ENCODE data around the gene NEURL2.
"Not testable (repeated sequence)": the region's sequence is repeated elsewhere in the genome, so short reads cannot be mapped to it uniquely, and the experiment has no call there.

Gene NEURL2, protein sequence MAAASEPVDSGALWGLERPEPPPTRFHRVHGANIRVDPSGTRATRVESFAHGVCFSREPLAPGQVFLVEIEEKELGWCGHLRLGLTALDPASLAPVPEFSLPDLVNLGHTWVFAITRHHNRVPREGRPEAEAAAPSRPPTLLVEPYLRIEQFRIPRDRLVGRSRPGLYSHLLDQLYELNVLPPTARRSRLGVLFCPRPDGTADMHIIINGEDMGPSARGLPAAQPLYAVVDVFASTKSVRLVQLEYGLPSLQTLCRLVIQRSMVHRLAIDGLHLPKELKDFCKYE

DNA sequence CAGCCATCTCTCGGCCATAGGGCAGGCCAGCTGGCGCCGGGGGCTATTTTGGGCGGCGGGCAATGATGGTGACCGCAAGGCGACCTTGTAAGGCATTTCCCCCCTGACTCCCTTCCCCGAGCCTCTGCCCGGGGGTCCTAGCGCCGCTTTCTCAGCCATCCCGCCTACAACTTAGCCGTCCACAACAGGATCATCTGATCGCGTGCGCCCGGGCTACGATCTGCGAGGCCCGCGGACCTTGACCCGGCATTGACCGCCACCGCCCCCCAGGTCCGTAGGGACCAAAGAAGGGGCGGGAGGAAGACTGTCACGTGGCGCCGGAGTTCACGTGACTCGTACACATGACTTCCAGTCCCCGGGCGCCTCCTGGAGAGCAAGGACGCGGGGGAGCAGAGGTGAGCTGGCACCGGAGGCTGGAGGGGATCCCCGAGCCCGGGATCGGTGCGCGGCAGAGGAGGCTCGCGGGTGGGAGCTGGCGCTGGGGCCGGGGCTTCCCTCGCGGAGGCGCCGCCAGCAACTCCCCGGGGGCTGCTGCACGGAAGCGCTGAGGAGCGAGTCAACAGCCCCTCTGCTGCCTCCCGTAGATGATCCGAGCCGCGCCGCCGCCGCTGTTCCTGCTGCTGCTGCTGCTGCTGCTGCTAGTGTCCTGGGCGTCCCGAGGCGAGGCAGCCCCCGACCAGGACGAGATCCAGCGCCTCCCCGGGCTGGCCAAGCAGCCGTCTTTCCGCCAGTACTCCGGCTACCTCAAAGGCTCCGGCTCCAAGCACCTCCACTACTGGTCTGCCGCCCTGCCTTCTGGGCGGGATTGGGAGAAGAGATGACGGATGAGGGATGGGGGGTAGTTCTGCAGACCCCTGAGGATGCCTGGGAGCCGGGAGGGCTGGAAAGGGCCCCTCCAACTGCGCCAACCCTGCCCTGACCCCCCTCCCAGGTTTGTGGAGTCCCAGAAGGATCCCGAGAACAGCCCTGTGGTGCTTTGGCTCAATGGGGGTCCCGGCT lies at the start of gene NEURL2, which contains the start of gene CTSA:
NEURL2 (minus strand) TSS at position 224 of the 999 bp plus-strand sequence; CDS start at position 7, 217 bp downstream.
CTSA (plus strand) TSS at position 351 of the 999 bp plus-strand sequence; CDS start at position 585, 234 bp downstream.
- peak; percentile 95 for DNase-seq

DNA sequence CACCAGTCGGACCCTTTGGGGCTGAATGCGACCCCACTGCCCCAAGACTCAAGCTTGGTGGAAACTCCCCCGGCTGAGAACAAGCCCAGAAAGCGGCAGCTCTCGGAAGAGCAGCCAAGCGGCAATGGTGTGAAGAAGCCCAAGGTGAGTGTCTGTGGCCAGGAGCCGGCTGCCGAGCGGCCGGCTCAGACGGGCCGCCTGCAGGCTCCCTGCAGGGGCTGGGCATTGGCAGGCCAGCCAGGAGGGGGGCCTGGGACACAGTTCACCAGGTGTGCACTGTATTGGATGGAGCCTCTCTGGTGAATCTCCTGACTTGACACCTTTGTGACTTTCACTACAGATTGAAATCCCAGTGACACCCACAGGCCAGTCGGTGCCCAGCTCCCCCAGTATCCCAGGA lies 49.5 kb upstream of the NEURL2 start:
- DNase-seq = no peak

DNA sequence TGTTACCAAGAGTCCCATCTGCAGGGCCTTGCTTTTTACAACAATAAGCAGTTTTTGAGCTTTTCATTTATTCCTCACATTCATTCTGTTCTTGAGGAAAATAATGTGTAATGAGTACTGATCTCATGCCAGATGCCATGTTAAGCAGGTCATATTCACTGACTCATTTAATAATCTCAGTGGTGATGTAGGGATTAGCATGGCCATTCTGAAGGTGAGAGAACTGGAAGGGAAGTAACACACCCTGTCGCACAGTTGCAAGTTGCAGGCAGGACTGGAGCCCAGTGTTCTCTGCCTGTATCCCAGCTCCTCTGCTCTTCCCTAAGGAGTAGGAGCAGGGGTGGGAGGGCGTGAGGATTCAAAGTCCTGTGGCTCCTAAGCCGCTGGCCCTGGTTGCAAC lies 49.0 kb upstream of the NEURL2 start:
- no peak for DNase-seq

DNA sequence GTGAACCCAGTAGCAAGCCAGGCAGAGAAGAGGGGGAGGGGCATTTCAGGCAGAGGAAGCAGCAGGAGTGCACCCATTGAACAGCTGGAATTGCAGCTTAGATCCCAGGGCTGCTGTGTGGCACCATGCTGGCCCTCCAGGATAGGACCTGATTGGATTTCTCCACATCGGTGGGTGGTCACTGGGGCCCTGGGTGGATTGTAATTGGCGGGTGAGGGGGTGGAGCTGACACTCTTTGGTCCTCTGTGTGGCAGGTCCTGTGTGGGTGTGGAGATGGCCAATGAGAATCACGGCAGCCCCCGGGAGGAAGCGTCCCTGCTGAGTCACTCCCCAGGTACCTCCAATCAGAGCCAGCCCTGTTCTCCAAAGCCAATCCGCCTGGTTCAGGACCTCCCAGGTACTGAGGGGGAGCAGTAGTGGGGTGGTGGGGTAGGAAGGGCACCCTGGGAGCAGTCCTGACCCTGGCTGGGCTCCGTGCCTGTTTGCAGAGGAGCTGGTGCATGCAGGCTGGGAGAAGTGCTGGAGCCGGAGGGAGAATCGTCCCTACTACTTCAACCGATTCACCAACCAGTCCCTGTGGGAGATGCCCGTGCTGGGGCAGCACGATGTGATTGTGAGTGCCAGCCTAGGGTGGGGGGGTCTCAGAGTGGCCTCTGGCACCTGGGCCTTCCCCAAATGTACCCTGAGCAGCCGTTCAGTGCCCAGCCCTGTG lies 47.9 kb upstream of the NEURL2 start:
- DNase-seq = peak; percentile 48

DNA sequence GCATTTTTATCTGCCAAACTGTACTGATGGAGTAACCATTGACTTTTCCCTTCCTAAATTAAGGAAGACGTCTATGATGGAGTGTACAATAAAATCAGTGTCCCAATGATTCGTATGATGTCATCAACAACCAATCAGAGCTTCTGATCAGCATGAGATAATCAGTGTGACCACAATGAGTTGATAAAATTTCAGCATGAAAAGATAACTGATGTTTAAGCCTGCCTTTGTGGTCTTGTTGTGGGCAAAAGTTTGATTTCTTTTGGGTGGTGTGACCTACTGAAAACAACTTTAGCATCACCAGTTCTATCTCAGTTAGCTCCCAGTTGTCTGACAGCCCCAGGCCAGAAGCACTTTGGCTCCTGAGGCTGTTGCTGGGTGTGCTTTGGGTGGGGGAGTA lies 46.8 kb upstream of the NEURL2 start:
- no peak for DNase-seq

DNA sequence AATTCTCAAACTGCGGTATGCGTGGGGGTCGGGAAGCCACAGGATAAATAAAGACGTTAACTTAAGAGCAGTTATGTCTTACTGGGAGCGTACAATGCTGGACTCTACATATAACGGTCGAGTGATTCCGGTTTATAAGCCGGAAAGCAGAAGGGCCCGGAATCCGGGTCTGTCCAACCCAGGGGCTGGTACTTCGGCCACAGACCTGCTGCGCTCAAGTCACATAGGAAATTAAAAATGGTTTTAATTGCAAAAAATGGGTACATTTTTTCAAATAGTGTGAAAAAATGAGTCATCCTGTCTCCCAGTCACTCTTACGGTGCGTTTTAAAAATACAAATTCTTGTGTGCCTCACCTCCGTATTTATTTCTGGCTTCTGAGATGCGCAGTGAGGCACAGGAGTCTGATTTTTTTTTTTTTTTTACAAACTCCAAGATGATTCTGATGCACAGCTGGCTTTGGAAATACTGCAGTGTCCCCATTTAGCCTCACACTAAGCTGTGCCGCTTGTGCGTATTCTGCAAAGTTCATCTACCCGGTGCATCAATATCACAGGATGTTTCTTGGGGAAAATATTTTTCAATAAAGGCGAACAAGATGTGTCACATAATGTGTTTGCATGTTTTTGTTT lies 44.5 kb upstream of the NEURL2 start:
- DNase-seq = peak; percentile 44

DNA sequence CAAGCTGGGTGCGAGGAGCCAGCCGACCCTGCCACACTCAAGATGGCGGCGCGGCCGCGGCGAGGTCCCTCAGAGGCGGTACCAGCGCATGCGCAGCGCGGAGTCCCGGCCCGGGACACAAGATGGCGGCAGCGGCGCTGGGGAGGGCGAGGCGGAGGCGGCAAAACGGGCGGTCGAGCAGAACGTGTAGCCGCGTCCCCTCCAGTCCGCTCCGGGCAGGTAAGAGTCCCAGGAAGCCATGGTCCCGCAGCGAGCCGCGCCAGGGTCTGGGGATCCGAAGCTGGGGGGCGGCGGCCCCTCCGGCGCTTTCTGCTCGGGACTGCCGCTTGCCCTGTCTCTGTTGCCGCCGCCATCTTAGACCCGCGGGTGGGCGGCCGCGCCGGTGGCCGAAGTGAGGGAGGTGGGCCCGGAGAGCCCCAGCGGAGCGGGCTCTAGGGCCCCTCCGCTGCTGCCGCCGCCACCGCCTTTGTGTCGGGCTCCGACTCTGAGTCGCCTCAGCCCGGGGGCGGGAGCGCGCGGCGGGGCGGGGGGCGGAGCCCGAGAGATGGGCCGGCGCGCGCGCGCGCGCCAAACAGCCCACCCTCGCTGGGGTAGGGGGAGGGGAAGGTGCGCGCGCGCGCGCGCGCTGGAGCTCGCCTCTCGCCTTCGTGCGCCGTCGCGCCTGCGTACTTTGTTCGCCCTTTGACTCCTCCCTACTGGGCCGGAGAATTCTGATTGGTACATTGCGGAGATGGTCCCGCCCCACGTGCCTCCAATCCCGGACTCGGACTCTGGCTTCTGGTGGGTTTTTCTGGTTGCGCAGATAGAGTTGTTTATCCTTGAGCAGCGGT lies 43.8 kb upstream of the NEURL2 start, which contains the start of gene PCIF1:
PCIF1 (plus strand) TSS at position 98 of the 830 bp plus-strand sequence. CDS start 4,317 bp downstream, outside the sequence.
- peak; percentile 99 for DNase-seq

DNA sequence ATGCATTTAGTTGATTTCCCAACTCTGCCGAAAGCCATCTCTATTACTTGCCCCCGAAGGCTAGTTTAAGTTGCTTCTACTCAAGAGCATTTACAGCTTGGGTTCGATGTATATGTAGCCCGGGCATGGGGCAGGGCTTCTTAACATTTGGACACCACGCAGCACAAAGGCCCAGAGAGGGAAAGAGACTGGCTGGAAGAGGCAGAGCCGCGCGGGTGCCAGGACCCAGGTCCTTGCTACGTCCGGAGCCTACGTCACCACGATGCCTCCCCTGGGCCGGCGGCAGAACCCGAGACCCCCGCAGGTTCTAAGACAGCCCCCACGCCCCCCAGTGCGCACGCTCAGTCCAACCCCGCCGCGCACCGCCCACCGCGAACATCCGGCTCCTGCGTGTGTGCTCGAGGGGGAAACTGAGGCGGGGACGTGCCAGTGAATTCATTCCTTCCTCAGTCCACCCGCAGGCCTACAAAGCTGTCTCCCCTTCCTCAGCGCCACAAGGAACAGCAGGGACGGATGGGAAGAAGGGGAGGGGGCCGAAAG lies 43.1 kb upstream of the NEURL2 start:
- peak; percentile 84 for DNase-seq

DNA sequence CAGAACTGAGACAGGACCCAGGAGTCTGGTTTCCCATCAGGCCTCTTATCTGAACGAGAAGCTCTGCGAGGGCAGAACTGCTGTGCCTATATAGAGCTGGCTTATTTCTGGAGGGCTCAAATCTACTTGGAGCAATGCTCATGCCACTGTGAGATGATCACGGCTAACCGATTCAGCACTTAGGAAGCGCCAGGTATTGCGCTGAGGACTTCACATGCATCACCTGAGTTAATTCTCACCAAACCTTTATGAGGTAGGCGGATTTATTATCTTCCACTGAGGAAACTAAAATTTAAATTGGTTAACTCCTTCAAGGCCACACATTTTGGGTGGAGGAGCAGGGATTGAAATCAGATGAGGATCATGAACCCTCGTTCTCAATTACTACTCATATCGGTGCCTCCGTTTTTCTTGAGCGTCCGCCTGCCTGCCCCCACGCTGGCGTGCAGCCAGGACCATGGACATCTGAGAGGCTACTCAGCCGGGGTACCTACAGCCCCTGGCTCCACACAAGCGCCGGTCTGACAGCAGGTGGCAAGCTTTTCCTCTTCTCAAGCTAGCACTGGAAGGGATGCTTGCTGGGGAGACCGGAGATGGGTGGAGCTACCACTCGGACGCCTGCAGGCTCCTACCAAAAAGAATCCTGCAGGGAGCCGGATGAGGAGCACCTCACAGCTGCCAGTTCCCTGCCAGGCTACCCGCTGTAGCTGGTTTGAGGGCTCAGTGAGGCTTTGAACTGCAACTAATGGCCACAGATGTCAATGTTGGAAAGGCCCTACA lies 42.4 kb upstream of the NEURL2 start:
- peak; percentile 92 for DNase-seq

DNA sequence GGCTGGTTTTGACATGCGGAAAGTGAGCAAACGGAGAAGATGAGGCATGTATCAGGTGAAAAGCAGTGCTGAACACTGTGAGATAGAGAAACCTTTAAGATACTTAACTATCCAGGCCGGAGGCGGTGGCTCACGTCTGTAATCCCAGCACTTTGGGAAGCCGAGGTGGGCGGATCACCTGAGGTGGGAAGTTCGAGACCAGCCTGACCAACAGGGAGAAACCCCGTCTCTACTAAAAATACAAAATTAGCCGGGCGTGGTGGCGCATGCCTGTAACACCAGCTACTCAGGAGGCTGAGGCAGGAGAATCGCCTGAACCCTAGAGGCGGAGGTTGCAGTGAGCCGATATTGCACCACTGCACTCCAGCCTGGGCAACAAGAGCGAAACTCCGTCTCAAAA lies 40.7 kb upstream of the NEURL2 start:
- not testable (repeated sequence) for DNase-seq

DNA sequence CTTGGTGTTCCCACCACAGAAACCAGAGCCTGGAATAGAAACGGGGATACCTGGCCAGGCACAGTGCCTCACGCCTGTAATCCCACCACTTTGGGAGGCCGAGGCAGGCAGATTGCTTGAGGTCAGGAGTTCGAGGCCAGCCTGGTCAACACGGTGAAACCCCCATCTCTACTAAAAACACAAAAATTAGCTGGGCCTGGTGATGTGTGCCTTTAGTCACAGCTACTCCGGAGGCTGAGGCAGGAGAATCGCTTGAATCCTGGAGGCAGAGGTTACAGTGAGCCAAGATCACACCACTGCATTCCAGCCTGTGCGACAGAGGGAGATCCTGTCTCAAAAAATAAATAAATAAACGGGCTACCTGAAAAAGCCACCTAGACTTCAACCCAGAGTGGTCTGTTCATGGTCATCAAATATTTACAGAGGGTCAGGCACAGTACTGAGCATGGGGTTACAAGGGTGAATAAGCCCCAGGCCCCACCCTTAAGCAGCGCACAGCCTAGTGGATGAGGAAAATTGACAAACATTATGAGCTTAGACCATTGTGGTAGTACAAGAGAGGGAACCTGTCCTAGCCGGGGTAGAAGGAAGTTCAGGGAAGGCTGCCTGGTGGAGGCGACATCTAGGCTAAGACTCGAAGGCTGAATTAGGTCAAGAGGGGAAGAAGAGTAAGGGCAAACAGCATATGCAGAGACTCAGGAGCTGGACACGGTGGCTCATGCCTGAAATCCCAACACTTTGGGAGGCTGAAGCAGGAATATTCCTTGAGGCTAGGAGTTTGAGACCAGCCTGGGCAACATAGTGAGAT lies 36.3 kb upstream of the NEURL2 start:
- DNase-seq = no peak

DNA sequence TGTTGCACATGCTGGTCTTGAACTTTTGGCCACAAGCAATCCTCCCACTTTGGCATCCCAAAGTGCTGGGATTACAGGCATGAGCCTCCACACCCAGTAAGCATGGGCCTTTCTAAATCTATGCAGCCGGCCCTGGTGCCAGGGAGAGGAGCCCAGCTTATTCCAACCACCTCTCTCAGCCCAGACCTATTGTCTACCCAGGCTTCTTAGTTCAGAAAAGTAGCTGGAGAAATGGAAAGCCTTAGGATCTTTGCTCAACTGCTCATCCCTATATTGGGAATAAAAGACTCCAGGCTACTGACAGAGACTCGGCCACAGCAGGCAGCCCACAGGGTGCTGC lies 35.7 kb upstream of the NEURL2 start:
- no peak for DNase-seq

DNA sequence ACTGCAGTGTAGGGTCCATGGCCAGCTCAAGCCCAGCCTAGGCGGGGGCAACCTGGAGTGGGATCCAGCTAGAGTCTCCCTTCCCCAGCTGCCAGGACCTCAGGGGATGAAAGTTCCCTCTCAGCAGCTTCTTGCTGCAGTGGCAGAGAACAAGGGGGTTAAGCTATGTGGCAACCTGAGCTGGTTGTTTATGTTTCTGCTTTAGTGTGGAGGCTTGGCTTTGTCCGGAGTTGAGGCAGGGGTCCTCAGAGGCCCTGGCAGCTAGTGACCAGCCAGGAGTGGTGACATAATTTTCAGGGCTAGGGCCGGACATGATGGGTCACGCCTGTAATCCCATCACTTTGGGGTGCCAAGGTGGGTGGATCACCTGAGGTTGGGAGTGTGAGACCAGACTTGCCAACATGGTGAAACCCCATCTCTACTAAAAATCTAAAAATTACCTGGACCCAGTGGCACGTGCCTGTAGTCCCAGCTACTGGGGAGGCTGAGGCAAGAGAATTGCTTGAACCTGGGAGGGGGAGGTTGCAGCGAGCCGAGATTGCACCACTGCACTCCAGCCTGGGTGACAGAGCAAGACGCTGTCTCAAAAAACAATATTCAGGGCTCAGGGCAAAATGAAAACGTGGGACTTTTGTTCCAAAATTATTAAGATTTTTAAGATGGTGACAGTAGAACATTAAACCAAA lies 35.0 kb upstream of the NEURL2 start:
- DNase-seq = no peak

DNA sequence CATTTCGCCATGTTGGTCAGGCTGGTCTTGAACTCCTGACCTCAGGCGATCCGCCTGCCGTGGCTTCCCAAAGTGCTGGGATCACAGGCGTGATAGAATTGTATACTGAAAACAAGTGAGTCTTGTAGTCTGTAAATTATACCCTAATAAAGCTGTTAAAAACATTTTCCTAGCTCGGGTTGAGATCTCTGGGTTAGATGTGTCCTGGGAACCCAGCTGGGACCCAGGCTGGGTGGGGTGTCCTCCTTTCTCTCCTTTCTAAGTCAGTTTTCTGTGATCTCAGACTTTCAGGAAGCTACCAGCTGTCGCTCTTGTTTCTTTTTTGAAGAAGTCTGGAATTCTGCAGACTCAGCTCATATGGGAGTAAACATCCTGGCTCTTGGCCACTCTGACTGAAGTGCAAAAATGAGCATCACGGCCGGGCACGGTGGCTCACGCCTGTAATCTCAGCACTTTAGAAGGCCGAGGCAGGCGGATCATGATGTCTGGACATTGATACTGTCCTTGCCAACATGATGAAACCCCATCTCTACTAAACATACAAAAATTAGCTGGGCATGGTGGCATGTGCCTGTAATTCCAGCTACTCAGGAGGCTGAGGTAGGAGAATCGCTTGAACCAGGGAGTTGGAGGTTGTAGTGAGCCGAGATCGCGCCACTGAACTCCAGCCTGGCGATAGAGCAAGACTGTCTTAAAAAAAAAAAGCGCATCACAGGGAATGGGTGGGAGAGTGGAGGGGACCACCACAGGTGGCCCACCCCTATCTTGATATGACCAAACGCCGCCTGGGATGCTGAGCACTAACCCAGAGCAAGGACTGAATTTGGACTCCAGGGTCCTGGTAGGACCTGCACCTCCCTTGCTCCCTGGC lies 33.6 kb upstream of the NEURL2 start:
- no peak for DNase-seq

DNA sequence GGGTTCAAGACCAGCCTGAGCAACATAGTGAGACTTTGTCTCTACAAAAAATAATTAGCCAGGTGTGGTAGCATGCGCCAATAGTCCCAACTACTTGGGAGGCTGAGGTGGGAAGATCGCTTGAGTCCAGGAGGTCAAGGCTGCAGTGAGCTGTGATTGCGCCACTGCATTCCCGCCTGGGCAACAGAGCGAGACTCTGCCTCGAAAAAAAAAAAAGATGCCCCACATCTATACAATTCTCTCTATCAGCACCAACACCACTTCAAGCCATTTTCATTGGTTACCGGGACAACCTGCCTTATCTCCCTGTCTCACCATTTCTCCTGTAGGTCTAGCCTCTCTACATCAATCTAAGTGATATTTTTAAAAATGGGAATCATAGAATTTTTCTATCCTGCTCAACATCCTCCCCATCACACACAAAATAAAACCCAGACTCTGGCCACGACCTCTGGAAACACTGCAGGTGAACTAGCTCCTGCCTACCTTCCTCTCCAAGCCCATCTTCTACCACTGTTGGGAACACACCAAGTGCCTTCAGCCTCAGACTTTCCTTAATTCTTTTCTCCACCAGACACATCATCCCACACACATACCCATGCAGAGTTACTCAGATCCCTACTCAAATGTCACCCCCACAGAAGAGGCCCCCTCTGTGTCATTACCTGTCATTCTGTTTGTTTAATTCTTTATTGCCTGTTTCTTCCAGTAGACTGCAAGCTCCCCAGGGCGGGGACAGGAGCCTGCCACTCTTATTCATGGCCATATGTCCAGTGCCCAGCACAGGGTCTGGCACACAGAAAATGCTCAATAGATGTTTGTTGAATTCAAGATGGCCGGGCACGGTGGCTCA lies 30.6 kb upstream of the NEURL2 start:
- no peak for DNase-seq

DNA sequence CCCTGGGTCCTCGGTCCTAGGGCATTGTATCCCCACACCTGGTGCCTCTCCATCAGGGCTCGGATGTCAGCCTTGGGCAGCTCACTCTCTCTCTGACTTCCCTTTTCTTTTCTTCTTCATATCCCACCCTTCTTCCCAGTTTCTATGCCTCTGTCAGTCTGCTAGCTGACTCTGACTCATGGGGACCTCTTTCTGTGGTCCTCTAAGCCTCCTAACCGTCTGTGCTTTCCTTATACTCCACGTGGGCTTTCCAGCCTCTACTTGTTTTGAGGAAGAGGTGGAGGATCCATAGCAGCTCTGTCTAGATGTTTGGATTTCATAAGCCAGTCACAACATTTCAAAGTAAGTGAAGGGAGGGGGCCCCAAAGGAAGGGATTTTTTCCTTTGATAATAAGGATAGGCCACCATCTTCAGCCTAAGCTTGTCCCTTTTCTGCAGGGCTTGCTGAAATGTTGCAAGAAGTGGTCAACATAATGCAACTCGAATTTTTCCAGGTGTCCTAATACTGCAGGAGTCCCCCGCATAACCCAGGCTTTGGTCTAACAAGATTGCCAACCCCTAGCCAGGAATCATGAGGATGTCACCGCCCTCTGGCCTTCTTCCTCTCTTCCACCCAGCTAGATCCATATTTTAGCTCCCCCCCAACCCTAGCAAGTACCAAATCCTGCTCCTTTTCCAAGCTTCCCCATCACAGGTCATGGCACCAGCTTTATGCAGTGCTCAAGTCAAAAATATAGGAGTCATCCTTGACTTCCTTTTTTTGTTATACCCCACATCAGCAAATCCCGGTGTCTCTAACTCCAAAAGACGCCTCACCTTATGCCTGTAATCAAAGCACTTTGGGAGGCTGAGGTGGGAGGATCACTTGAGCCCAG lies 29.7 kb upstream of the NEURL2 start:
- no peak for DNase-seq

Measured in NCI-H82 (cell line).